Fibroblast of lung (primary cell): ENCODE measurements around the gene KDM2A. TPM values are rescaled to one million over a fixed set of nuclear protein-coding genes. Genes with fewer than 3 reads are reported as not detected.

Source experiments
- DNase-seq, 2 donors: peaks; one replicate each; pipeline versions ENCODE4 v3.0.0 to v3.0.0-alpha.2; 2010; ENCODE audit warnings: low read depth in 2 of 2
- H2AFZ ChIP-seq: 2 replicates; pipeline ENCODE4 v1.5.1; 2012; ENCODE audit warnings: low read length, control low read depth, inconsistent platforms
- H3K27ac ChIP-seq: 2 replicates; pipeline ENCODE4 v1.5.1; 2011; ENCODE audit warnings: low read length, control low read depth; ENCODE audit not compliant: insufficient read depth
- H3K27me3 ChIP-seq: 2 replicates; pipeline ENCODE4 v1.5.1; 2011; ENCODE audit warnings: mild to moderate bottlenecking, low read length; ENCODE audit not compliant: control insufficient read depth, insufficient read depth
- H3K36me3 ChIP-seq: 2 replicates; pipeline ENCODE4 v1.5.1; 2011; ENCODE audit warnings: low read length; ENCODE audit not compliant: control insufficient read depth, insufficient read depth
- H3K4me1 ChIP-seq: 2 replicates; pipeline ENCODE4 v1.5.1; 2011; ENCODE audit warnings: low read length; ENCODE audit not compliant: control insufficient read depth, insufficient read depth; ENCODE audit errors: extremely low read depth
- H3K4me2 ChIP-seq: 2 replicates; pipeline ENCODE4 v1.5.1; 2011; ENCODE audit warnings: low read length, control low read depth; ENCODE audit not compliant: insufficient read depth; ENCODE audit errors: extremely low read depth
- H3K4me3 ChIP-seq, 4 experiments: fragments of 200-600 bp in 1 of 4; sonication (generic) in 1 of 4; replicated peaks in 1 of 4; 2 replicates each; pipeline ENCODE4 v1.5.1; 2011 to 2016; ENCODE audit warnings: low read length in 4 of 4, low read depth in 3 of 4, mild to moderate bottlenecking in 3 of 4, control low read depth in 2 of 4, inconsistent platforms in 1 of 4, mixed read lengths in 1 of 4; ENCODE audit not compliant: insufficient read depth in 1 of 4; ENCODE audit errors: control extremely low read depth in 1 of 4
- H3K79me2 ChIP-seq: 2 replicates; pipeline ENCODE4 v1.5.1; 2012; ENCODE audit warnings: mild to moderate bottlenecking, low read length, inconsistent platforms; ENCODE audit not compliant: control insufficient read depth, insufficient read depth
- H3K9ac ChIP-seq: 2 replicates; pipeline ENCODE4 v1.5.1; 2011; ENCODE audit warnings: mild to moderate bottlenecking, low read length, control low read depth; ENCODE audit not compliant: insufficient read depth
- H3K9me3 ChIP-seq: 2 replicates; pipeline ENCODE4 v1.5.1; 2012; ENCODE audit warnings: low read depth, low read length; ENCODE audit not compliant: control insufficient read depth, insufficient read depth
- H4K20me1 ChIP-seq: 2 replicates; pipeline ENCODE4 v1.5.1; 2011; ENCODE audit warnings: low read length; ENCODE audit not compliant: control insufficient read depth, insufficient read depth; ENCODE audit errors: extremely low read depth
- CTCF ChIP-seq, 2 donors: IDR thresholded peaks in 1 of 2; conservative IDR thresholded peaks in 1 of 2; 1 replicate in 1 of 2; 2 replicates in 1 of 2; pipeline ENCODE4 v1.5.1; 2011 to 2012; ENCODE audit warnings: low read length in 2 of 2, control low read depth in 1 of 2, inconsistent platforms in 1 of 2, low read depth in 1 of 2, mild to moderate bottlenecking in 1 of 2
- EZH2 ChIP-seq: IDR thresholded peaks from 2 replicates; pipeline ENCODE4 v1.5.1; 2012; ENCODE audit warnings: low read length, control low read depth, mild to moderate bottlenecking; ENCODE audit errors: missing control alignments
- polyA plus RNA-seq, 2 donors: library from polyadenylated mRNA; depleted of rRNA in 1 of 2; stranded (reverse) in 1 of 2; unstranded in 1 of 2; fragments of >200 nt; gene quantifications; 2 replicates each; pipeline ENCODE4 v1.2.1, GENCODE V29; 2011 to 2012; ENCODE audit warnings: missing spikeins in 1 of 2
- total RNA-seq: library from RNA; depleted of rRNA; stranded (reverse); fragments of >200 nt; gene quantifications from 2 replicates; pipeline ENCODE4 v1.2.1, GENCODE V29; 2014

The KDM2A gene
- total and polyA plus RNA-seq, 2 donors (not counting 1 experiment from before 2014, with no cell fraction given), result 36.4 to 42.6 TPM

DNA sequence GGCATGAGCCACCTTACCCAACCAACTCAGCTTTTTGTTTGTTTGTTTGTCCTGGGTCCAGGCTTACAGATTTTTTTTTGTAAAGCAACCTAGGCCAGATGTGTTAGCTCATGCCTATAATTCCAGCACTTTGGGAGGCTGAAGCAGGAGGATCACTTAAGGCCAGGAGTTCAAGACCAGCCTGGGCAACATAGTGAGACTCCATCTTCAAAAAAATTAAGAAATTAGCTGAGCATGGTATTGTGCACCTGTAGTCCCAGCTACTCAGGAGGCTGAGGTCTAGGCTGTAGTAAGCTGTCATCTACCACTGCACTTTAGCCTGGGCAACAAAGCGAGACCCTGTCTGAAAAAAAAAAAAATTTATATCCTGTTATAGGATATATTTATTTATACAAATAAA is 118.5 kb downstream of the KDM2A start:
- Histone ChIP-seq H3K9me3 (no peaks in the 10 kb centered on the region), H3K4me2 (no peak overlapping the region), H3K27me3 (no peaks in the 10 kb centered on the region), H3K9ac (no peak overlapping the region), H2AFZ (no peak overlapping the region), H3K36me3 (no peaks in the 10 kb centered on the region), H4K20me1 (no peaks in the 10 kb centered on the region), H3K27ac (no peak overlapping the region), H3K4me1 (peaks cover 8% of the 10 kb centered on the region), H3K79me2 (peaks cover 23% of the 10 kb centered on the region), H3K4me3 (no peak overlapping the region)
- DNase-seq, result no peak
- TF ChIP-seq EZH2, result no peak
- no peak for TF ChIP-seq CTCF (conservative IDR thresholded peaks at IDR 0.05 in 1 of 2, IDR thresholded peaks at IDR 0.05 in 1 of 2; ENCODE audit: low read depth in 1 of 2, low read length in 2 of 2)

DNA sequence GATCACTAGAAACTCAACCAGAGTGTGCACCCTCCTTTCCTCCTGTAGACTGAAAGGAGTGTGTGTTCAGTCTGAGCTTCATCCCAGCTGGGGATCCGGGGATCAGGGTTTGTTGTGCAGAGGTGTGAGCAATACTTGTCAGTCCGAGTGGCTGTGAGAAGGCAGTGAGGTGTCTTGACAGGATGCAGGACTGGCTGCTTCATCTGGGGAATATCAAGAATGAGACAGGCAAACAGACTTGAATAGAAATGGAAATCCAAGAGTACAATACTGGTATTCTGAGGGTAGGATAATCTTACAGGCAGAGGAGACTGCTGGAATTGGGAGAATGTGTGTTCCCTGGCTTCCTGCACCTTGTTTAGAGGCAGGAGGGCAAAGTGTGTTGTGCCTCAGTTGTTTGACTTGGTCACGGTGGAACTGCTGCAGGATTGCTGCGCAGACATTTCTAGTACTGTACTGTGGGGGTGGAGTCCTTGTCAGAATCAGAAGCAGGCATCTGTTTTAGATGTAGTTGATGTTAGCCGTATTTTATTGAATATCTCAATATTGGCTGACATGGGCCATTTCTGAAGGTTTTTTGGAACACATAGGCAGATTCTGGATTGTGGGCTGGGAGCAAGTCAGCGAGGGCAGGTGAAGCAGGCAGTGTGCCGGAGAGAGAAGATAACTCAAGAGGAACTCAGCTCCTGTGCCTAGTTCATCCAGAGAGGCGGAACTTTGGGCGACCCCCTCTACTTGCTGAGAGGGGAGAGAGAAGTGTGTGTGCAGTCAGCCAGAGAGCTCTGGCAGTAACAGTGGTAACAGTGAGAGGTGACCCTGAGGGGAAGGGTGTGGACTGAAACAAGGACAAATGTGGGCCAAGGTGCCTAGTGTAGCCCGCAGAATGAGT is 120.1 kb downstream of the KDM2A start:
- Histone ChIP-seq H3K27ac (peak overlapping the region; percentile 58), H4K20me1 (no peaks in the 10 kb centered on the region), H2AFZ (no peak overlapping the region), H3K4me3 (peak overlapping the region in 3 of 4 experiments; percentile 19 to 77 (median 51)), H3K27me3 (no peaks in the 10 kb centered on the region), H3K4me2 (peak overlapping the region; percentile 79), H3K79me2 (peaks cover 33% of the 10 kb centered on the region), H3K4me1 (peaks cover 8% of the 10 kb centered on the region), H3K36me3 (no peaks in the 10 kb centered on the region), H3K9me3 (no peaks in the 10 kb centered on the region), H3K9ac (no peak overlapping the region)
- peak in 1 of 2 donors; percentile 9 for DNase-seq
- no peak for TF ChIP-seq CTCF (conservative IDR thresholded peaks at IDR 0.05 in 1 of 2, IDR thresholded peaks at IDR 0.05 in 1 of 2; ENCODE audit: low read depth in 1 of 2, low read length in 2 of 2)
- TF ChIP-seq EZH2, result no peak

GRCh38 chr11:67239783-67240575 is 120.9 kb downstream of the KDM2A start:
- no peaks in the 10 kb centered on the region for H3K9me3 ChIP-seq
- H3K4me1 ChIP-seq, result peaks cover 8% of the 10 kb centered on the region
- peak overlapping the region; percentile 95 for H3K27ac ChIP-seq
- peak overlapping the region; percentile 74 for H3K9ac ChIP-seq
- DNase-seq, result peak; percentile 98 to 99
- TF ChIP-seq EZH2 (no peak), CTCF (conservative IDR thresholded peaks at IDR 0.05 in 1 of 2, IDR thresholded peaks at IDR 0.05 in 1 of 2; ENCODE audit: low read depth in 1 of 2, low read length in 2 of 2) (no peak)
- peak overlapping the region; percentile 65 to 95 (median 75) for H3K4me3 ChIP-seq
- H3K36me3 ChIP-seq, result peaks cover under 1% of the 10 kb centered on the region
- peaks cover 33% of the 10 kb centered on the region for H3K79me2 ChIP-seq
- H3K4me2 ChIP-seq, result peak overlapping the region; percentile 87
- no peaks in the 10 kb centered on the region for H3K27me3 ChIP-seq
- no peaks in the 10 kb centered on the region for H4K20me1 ChIP-seq
- no peak overlapping the region for H2AFZ ChIP-seq
